ELF-1 (cell line): Measurements from ENCODE around the gene ZCCHC3.
"Not testable (repeated sequence)": the region's sequence is repeated elsewhere in the genome, so short reads cannot be mapped to it uniquely, and the experiment has no call there.

ENCODE experiments used
- DNase-seq: peaks from one replicate; pipeline ENCODE4 v3.0.0-alpha.2; 2016; ENCODE audit warnings: low read depth, low spot score

ZCCHC3 gene

GRCh38 chr20:313402-313801 lies 16.0 kb downstream of the ZCCHC3 start:
- DNase-seq = no peak

- no peak for DNase-seq
Measured at GRCh38 chr20:313948-314347, 16.6 kb downstream of the ZCCHC3 start.

- no peak for DNase-seq
Measured at GRCh38 chr20:316316-317068, 19.1 kb downstream of the ZCCHC3 start.

- peak; percentile 93 for DNase-seq
Measured at GRCh38 chr20:324177-325044, 27.0 kb downstream of the ZCCHC3 start.

- DNase-seq = peak; percentile 97
Measured at GRCh38 chr20:325045-325888, 27.9 kb downstream of the ZCCHC3 start, which contains the start of gene SOX12. TSS of gene SOX12 (plus strand) at chr20:325552. CDS start at chr20:325925, 373 bp downstream.

- peak; percentile 84 for DNase-seq
Measured at GRCh38 chr20:325889-326644, 28.7 kb downstream of the ZCCHC3 start.

- DNase-seq = peak; percentile 77
Measured at GRCh38 chr20:326645-327185, 29.3 kb downstream of the ZCCHC3 start.

- peak; percentile 96 for DNase-seq
Measured at GRCh38 chr20:327186-328026, 30.0 kb downstream of the ZCCHC3 start.

GRCh38 chr20:328027-328974 lies 30.9 kb downstream of the ZCCHC3 start:
- DNase-seq = no peak

GRCh38 chr20:328975-329695 lies 31.8 kb downstream of the ZCCHC3 start:
- DNase-seq = no peak

GRCh38 chr20:329851-330232 lies 32.5 kb downstream of the ZCCHC3 start:
- peak; percentile 9 for DNase-seq

- peak; percentile 81 for DNase-seq
Measured at GRCh38 chr20:330233-331149, 33.1 kb downstream of the ZCCHC3 start.

- DNase-seq = no peak
Measured at GRCh38 chr20:334578-334977, 37.2 kb downstream of the ZCCHC3 start.

- not testable (repeated sequence) for DNase-seq
Measured at GRCh38 chr20:336040-336439, 38.7 kb downstream of the ZCCHC3 start.

- peak; percentile 27 for DNase-seq
Measured at GRCh38 chr20:341682-342081, 44.3 kb downstream of the ZCCHC3 start.

GRCh38 chr20:343107-343506 lies 45.7 kb downstream of the ZCCHC3 start:
- no peak for DNase-seq
